Measurements from ENCODE around the gene KIRREL2.
A peak's percentile ranks its signal among the peaks of the same experiment; 100 is the strongest.
"Not testable (repeated sequence)": the region's sequence is repeated elsewhere in the genome, so short reads cannot be mapped to it uniquely, and the experiment has no call there.

The KIRREL2 gene

DNA sequence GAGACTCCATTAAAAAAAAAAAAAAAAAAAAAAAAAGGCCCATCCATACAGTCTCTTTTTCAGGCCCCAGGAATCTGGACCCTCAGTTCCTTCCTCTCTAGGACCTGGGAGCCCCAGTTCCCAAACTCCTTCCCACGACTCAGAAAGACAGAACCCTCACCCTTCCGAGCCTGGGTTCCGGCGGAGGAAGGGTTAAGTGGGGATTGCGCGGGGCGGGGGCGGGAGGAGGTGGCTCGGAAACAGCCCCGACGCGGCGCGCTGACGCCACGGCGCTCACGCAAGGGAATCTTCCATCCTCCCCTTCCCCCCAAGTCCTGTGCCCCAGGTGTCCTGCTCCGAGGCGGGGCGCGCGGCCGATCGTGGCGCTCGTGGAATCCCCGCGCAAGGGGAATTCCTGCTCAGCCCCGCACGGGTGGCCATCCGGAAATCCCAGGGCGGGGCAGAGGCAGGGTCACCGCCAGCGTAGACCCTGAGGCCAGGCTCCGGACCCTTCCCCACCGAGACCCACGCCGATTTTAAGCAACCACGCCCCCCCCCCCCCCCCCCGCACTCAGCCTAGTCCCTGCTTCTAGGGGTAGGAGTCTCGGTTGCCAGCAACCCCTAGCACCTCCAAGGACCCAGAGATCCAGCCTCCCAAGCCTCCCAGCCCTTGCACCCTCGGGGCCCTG, 43.0 kb downstream of the KIRREL2 start:
- DNase-seq, result peak; percentile 83 to 89

DNA sequence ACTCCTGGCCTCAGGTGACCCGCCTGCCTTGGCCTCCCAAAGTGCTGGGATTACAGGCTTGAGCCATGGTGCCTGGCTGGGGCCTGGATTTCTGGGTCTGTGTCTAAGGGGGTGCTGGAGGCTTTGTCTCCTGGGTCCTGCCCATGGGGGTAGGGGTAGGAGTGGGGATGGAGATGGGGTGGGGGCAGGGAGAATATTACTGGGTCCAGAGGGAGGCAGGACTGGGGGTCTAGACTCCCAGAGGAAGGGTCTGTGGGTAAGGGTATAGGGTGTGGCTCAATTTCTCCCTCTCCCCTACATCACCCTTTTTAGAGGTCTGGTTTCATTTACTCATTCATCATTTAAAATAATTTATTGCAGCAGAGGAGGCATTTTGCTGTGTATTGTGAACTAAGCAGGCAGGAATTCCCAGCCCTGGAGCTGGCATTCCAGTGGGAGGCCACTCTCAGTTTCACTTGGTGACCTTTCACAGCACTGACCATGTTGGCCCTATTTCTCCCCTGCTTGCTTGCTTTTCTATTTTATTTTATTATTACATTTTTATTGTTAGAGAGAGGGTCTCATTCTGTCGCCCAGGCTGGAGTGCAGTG, 44.4 kb downstream of the KIRREL2 start:
- peak in 1 of 2 donors; percentile 36 for DNase-seq

GRCh38 chr19:35901854-35902661, 45.3 kb downstream of the KIRREL2 start, which contains the start of gene HCST:
Gene HCST, plus strand, starts transcription at chr19:35902529. Its CDS starts 65 bp downstream, at chr19:35902594.
- DNase-seq, result peak; percentile 58 to 68

GRCh38 chr19:35902870-35903475, 46.3 kb downstream of the KIRREL2 start:
- DNase-seq, result no peak

GRCh38 chr19:35903550-35904179, 47.0 kb downstream of the KIRREL2 start:
- peak; percentile 80 to 92 for DNase-seq

DNA sequence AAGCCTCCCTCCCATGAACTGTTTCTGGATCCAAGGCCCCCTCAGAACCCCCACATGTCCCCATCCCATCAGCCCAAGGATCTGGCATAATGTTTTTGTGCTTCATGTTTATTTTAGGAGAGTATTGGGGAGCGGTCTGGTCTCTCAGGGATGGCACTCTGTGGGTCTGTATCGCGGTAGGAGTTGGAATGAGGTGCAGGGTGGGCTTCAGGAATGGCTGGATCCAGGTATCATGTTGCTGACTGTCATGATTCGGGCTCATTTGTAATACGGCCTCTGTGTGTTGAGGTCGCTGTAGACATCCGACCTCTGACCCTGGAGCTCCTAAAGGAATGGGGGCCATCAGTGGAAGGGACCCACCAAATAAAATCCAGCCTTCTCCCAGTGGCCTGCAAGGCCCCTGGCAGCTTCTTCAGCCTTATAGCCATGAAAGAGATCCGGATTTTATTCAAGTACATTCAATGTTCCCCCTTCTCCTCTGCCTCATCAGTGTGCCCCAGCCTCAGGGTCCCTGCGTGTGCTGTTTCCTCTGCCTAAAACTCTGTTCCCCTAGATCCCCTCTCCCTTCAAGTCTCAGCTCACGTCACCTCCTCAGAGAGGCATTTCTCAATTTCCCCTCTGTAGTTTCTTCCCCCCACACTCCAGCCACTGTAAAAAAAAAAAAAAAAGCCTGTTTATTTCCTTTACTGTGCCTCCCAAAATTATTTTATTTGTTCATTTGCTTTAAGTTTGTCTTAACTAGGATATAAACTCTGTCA, 47.8 kb downstream of the KIRREL2 start:
- peak; percentile 64 to 66 for DNase-seq

GRCh38 chr19:35905178-35905727, 48.5 kb downstream of the KIRREL2 start:
- no peak for DNase-seq

DNA sequence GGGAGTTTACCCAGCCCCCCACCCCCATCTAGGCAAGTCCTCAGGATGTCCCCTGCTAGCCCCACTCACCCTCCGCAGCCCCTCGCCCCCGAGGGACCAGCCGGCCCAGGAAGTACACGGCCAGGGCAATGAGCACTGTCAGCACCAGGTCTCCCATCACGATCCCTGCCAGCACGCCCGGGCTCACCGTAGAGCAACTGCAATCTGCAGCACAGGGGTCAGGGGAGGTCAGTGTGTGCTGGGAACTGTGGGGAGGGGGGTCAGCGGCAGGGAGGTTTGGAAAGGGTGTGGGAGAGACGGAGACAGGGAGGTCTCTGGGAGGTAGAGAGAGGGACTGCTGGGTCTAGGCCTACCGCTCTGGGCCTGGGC, 50.6 kb downstream of the KIRREL2 start:
- no peak for DNase-seq

GRCh38 chr19:35908010-35908441, 51.3 kb downstream of the KIRREL2 start, which contains the start of gene TYROBP:
Gene TYROBP, minus strand, starts transcription at chr19:35908295. Its CDS starts 67 bp downstream, at chr19:35908228.
- peak; percentile 50 to 57 for DNase-seq

DNA sequence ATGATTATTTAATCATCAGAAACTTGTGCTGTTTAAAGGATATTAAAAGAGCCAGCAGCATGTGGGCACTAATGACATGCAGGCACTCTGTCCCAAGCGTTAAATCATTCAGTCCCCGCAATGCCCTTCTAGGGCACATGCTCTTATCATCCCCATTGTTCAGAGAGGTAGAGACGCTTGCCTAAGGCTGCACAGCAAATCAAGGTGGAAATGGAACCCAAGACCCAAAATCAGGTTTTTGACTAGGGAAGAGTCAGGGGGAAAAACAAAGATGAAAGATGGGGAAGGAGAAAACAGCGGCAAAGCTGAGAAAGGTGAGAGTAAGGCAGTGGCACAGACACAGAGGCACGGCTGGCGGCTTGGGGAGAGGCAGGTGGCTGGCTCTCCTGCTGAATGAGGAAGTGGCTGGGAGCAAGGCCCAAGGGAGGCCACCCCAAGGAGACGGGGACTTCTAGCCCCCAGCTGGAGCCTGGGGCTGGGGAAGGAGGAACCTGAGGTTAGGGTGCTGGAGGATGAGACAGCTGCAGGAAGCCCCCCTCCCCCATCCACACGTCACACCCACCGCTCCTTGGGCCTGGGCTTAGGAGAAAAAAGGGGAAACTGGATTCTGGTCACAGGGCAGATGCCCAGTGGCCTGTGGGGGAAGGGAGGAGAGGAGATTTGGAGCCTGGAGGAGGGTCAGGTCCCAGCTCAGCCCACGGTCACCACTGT, 52.4 kb downstream of the KIRREL2 start:
- peak; percentile 97 to 99 for DNase-seq

DNA sequence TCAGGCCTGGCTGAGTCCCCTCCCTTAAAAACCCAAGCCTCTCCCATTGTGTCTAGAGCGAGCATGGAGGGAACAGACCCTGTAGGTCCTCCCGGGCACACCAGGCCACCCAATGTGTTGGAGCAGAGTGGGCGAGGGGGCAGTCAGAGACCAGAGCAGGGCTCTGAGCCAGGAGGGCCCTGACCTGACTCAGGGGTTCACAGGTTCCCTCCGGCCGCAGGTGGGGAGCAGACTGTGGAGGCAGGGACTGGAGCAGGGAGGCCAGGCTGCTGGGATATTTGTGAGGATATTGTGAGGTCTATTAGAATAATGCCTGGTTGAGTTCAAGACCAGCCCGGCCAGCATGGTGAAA, 52.9 kb downstream of the KIRREL2 start:
- no peak for DNase-seq

- DNase-seq, result not testable (repeated sequence)
Observed at GRCh38 chr19:35910355-35910754, 53.6 kb downstream of the KIRREL2 start.

DNA sequence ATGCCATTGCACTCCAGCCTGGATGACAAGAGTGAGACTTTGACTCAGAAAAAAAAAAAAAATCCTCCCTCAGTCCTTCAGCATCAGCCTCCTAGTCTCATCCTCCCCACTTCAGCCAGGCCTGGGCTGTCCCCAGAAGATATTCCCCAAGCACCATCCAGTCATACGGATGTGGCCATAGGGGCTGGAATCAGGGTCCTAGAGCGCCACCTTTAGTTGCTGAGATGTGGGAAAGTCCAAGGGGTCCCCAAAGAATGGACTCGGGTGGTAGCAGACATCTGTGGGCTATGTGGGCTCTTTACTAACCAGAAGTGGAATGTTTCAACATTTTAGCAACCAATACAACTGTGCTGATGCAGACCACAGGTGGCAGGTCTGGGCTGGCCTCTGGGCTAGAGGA, 54.5 kb downstream of the KIRREL2 start:
- no peak for DNase-seq

- DNase-seq, result no peak
Observed at GRCh38 chr19:35911790-35912189, 55.1 kb downstream of the KIRREL2 start.

DNA sequence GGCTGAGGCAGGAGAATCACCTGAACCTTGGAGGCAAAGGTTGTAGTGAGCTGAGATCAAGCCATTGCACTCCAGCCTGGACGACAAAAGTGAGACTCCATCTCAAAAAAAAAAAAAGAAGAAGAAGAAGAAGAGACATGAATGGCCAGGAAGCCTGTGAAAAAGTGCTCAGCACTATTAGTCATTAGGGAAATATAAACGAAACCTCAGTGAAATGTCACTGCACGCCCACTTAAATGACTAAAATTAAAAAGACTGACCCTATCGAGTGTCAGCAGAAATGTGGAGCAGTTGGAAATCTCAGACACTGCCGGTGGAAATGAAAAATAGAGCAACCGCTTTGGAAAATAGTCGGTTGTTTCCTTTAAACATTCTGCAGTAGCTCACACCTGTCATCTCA, 56.9 kb downstream of the KIRREL2 start:
- peak; percentile 90 to 96 for DNase-seq

- DNase-seq, result peak; percentile 66 to 79
Observed at GRCh38 chr19:35915443-35915842, 58.7 kb downstream of the KIRREL2 start.
